ENCODE data around the gene PKN3.
A peak's percentile ranks its signal among the peaks of the same experiment; 100 is the strongest.

Gene PKN3

DNA sequence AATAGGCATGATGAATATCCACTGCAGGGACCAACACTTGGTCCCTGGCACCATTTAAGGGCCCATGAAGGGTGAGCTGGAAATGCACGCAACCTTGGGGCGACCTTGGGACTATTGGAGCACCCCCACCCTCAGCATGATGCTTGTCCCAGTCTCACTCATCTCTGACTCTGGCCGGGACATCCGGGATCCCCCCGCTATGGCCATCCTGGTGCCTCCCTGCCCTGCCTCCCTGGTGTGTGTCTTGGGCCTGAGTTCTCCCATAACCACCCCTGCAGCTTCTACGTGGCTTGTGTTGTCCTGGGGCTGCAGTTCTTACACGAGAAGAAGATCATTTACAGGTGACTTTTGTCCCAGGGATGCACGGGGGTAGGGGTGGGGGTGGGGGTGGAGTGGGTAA, 15.7 kb downstream of the PKN3 start:
- no peak for DNase-seq (ENCODE audit: low spot score)

DNA sequence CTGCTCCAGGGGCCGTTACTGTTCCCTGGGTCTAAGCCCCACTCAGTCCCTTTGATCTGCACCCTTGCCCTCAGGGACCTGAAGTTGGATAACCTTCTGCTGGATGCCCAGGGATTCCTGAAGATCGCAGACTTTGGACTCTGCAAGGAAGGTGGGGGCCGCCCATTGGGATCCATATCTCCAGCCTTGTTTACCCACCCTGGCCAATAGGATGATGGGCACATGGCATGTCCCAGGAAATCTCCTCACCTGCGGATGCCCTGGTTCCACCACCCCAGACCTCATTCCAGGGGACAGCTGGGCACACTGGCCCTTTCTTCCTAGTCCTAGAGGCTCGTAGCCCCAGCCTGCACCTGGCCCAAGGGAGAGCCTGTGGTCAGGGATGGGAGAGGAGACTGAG, 16.2 kb downstream of the PKN3 start:
- no peak for DNase-seq (ENCODE audit: low spot score)

DNA sequence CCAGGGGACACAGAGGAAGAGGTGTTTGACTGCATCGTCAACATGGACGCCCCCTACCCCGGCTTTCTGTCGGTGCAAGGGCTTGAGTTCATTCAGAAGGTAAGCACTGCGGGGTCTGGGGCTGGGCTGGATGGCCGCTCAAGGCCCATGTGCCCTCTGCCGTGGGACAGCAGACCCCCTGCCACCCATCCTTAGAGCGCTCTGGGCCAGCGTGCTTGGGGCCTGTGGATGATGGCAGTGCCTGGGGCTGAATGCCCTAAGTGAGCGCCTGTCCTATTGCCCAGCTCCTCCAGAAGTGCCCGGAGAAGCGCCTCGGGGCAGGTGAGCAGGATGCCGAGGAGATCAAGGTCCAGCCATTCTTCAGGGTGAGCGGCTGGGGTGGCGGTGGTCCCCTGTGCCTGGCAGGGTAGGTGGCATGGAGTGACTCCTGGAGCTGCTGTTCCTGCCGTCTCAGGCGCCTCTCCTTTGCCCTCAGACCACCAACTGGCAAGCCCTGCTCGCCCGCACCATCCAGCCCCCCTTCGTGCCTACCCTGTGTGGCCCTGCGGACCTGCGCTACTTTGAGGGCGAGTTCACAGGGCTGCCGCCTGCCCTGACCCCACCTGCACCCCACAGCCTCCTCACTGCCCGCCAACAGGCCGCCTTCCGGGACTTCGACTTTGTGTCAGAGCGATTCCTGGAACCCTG, 17.8 kb downstream of the PKN3 start:
- DNase-seq (ENCODE audit: low spot score), result no peak

DNA sequence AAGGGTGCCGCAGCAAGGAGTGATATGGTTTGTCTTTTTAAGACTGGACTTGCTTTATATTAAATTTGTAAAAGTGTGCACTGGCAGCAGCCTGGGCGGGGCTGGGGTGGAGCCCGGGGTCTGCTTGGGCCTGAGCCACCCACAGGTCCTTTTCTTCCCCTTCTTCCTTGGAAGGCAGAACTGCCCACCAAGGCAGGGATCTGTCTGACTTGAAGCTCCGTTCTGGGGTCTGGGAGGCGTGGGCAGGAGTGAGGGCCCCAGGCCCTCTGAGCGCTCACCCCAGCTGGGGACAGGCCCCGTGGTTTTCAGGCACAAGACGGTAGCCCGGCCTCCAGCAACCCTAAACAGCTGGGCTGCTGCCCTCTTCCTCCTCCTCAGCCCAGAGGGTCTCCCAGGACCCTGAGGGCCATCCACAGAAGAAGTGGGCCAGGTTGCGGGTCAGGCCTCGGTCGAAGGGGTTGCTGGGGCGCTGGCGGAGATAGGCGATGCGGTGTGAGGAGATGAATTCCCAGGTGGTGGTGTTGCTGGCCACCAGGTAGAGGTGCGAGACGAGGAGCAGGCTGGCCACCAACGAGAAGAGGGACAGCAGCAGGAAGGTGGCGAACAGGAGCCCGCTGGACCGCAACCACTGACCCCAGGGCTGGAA, 18.7 kb downstream of the PKN3 start:
- no peak for DNase-seq (ENCODE audit: low spot score)

DNA sequence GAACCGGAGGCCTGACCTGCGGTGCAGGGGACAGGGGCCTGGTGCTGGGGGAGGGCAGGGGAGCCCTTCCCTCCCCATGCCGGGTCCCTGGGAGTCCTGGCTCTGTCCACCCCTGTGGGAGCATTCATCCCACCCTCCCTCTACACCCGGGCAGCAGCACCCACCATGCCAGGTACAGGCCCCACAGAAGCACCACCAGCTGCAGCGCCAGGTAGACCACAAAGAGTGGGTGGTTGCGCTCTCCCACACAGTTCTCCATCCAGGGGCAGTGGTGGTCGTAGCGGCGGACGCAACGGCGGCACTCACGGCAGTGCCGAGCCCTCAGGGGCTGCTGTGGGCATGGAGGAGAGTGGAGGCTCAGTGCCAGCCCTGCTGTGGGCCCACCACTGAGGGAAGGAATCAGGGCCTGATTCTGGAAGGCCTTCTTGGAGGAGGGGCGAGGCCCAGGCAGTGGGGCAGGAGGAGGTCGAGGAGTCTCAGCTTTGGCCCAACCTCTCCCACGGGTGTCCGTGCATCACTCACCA, 19.2 kb downstream of the PKN3 start:
- no peak for DNase-seq (ENCODE audit: low spot score)

DNA sequence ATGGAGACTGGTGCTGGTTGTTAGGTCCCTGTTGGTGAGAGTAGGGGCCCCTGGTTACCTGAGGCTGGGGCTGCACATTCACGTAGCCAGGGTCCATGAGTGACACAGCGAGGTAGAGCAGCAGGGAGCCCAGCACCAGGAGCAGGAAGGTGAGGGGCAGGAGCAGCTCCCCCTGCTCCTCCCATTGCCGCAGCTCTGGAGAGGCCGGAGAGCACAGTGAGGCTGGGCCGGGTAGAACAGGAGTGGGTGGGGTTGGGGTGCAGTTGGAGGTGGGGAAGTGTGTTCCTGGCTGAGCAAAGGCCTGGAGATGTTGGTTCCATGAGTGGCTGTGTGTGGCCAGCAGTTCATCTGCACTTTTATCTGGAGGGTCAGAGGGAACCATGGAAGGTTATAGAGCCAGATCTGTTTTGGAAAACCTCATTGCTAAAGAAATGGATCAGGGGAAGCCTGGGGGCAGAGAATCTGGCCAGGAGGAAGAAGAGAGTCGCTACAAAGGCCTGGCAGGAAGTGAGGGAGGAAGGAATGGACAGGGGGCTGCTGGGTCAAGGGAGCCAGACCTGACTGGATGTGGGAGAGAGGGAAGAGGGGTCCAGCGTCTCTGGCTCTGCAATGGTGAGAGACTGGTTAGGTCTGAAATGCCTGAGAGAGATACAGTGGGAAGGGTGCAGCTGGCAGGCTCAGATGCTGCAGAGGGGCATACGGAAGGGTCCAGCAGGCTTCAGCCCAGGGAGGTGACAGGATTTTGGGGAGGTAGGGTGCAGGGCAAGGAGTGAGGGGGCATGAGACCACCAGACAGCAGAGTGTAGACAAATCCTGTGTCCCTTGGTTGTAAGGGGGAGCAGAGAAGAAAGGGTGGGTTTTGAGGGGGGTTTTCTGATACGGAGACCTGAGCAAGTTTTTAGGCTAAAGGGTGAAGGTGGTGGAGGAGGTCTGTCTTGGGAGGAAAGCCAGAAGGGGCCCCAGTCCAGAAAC, 20.4 kb downstream of the PKN3 start:
- DNase-seq (ENCODE audit: low spot score), result no peak

DNA sequence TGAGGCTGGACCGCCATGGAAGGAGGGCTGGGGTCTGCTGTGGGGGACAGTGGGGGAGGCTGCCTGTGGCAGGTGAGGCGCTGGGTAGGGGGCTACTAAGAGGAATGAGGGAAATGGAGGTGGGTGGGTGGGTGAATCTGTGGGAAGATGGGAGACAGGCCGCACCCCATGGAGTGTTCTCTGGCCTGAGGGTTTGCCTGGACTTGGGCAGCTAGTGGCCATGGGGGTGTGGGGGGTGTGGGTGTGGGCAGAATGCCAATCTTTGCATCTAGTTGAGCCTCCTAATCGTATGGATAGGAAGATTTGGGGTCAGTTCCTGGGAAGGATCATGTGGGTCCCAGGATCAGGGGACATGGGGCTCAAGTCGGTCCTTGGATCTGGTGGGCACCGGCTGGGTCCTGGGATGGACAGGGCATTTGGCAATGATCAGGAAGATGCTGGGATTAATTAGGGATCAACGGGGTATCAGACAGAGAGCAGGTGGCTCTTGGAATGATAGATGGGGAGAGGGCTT, 21.1 kb downstream of the PKN3 start:
- DNase-seq (ENCODE audit: low spot score), result peak; percentile 23

DNA sequence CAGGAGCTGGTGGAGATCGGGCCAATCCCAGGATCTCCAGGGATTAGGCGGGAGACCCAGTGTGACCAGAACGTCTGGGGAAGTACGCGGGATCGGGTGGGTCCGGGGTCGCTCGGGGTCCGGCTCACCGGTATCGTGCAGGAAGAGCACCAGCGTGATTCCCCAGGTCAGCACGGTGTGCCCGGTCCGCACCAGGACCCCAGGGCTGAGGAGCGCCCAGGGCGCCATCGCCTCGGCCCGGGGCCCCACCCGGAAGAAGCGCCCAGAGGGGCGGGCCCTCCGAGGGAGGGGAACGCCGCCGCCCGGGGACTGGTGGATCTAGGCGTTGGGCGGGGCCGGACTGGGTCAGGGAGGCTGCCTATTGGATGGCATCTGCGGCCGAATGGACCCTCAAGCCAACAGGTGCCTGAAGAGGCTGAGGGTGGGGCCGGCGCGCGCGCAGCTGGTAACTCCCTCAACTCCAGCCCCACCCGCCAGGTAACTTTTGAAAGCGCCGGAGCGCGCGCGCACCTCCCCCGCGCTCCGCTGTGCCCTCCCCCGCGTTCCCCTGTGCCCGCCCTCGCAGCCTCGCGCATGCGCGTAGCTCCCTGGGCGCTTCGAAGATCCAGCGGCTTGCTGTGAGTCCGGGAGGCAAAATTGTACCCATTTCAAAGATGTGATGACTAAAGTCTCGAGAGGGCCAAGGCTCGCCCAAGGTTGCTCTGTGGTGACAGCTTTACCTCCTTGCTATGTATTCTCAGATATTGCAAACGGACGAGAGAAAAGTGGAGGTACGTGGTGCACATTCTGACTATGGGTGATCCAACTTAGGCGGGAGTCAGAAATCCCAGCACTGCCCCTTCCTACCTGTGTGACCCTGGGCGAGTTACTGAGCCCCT, 21.8 kb downstream of the PKN3 start, which contains the start of gene ZDHHC12:
TSS of gene ZDHHC12 (minus strand) at position 262 of the 878 bp plus-strand sequence. CDS start at position 228, 34 bp downstream.
- peak; percentile 100 for DNase-seq (ENCODE audit: low spot score)

DNA sequence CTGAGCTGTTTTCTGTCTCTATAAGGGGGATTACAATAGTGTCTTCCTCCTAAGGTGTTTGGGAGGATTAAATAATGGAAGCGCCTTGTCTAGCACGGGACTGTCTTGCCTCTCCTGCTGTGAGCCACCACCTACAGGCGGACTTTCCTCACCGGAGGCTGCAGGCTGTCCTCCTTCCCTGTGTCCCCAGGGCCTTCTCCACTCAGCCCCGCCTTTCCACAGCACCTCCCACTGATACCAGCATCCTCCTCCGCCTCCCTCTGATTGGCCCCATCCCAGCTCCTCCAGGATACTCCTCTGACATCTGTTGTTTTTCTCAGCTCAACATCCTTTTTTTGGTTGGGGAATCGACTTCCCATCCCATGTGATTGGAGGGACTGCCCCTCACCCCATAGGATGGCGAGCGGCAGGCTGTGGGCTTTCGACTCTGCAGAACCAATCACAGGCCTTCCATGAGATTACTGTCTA, 22.5 kb downstream of the PKN3 start:
- DNase-seq (ENCODE audit: low spot score), result peak; percentile 72

DNA sequence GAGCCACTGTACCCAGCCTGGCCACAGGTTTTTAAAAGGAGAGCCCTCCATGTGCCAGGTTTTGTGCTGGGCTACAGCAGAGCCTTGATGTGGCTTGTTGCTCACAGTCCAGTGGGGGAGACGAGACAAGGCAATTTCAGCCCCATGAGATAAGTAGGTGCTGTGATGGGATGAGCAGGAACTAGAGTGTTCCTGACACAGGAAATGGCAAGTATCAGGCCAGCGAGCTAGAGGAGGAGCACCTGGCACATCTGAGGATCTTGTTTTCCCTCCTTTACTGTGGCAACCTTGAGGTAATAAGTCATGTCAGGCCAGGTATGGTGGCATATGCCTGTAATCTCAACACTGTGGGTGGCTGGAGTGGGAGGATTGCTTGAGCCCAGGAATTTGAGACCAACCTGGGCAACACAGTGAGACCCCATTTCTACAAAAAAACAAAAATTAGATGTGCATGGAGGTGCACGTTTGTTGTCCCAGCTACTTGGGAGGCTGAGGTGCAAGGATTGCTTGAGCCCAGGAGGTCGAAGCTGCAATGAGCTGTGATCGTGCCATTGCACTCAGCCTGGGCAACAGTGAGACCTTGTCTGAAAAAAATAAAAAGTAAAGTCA, 25.4 kb downstream of the PKN3 start:
- no peak for DNase-seq (ENCODE audit: low spot score)

DNA sequence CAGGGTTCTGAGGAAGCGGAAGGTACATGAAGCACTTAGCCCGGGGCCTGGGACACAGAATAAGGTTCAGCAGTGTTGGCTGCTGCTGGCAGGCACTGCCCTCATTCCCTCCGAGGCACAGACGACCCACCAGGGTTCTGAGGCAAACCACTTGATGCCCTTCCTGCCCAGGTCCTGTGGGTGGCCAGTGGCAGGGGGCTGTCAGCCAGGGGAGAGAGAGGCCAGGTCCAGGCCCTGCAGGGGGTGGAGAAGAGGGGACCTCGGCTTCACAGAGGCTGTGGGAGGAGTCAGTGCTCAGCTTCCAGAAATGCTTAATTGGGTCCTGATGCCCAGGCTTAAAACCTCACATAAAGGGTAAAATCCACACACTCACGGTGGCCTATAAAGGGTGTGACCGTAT, 26.0 kb downstream of the PKN3 start:
- no peak for DNase-seq (ENCODE audit: low spot score)

DNA sequence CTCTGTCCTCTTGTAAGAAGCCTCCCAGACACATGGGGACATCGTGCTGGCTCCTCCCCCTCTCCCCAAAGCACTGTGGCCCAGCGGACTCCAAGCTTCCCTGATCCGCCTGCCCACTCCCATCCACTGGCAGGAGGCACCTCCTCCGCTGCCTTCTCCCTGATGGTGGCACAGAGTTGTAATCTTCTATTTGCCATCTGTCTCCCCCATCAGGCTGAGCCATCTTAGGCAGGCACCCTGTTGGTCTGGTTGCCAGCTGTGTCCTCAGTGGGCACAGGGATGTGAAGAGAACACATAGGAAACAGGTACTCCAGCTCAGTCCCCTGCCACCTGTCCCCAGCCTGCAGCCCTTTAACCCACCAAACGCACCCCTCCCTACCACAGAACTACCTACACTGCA, 27.0 kb downstream of the PKN3 start:
- no peak for DNase-seq (ENCODE audit: low spot score)

DNA sequence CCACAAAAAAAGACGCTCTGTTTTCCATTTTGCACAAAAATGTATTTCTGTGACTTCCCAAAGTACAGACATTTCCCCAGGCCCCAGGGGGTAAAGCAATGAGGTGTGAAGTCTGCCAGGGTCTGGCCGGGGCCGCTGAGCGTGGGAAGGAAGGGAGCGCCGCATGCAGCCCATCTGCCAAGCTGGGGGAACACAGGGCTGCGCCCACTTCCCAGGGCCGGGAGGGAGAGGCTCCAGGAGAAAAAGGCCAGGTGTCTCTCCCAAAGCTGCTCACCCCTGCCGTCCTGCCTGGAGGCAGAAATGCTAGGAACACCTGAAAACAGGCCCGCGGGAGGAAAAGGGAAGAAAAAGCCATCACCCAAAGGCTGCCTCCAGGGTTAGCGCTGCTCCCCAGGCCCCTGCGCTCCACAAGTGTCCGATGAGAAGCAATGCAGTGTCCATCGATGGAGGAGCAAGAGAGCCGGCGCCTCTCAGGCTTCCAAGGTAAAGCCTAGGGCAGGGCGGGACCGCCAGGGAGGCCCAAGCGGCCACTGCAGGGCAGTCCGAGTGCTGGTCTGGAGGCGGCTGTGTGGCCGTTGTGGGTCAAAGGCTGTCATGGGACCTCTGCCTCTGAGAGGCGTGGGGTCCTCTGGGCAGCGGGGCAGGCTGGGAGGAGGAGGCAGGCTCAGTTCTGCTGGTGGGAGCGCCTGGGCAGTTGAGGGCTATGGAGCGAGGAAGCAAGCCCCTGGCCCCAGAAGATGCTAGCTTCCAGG, 27.6 kb downstream of the PKN3 start:
- DNase-seq (ENCODE audit: low spot score), result no peak

DNA sequence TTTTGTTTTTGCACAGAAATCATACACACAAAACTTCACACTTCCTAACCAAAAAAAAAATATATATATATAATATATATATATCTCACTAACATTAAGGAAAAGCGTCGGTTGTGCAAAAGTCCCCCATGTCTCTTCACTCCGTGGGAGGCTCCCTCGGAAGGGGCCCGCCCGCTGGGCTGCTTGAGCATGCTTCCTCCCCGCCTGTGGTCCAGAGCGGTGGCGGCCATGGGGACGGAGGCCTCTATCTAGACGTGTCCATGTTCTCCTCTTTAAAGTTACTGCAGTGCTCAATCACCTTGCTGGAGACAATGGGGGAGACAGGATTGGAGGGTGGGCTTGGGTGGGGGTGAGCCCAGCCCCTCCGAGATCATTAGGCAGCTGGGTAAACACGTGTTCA, 28.8 kb downstream of the PKN3 start:
- DNase-seq (ENCODE audit: low spot score), result no peak

DNA sequence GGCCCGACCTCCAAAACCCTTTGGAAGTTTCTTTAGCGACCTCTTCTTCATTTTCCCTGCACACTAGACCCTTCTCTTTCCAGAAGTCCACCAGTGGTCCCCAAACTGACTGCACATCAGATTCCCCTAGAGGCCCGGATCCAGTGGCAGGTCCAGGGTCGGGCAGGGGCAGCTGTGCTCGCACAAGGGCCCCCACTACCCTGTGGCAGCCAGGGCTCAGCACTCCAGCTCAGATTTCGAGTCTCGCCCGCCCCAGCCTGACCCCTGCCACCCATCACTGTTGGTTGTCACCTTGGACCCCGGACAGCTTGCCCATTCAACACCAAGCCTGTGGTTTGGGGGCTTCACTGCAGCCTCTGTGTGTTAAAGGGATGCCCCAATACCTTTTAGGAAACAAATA, 29.4 kb downstream of the PKN3 start:
- DNase-seq (ENCODE audit: low spot score), result no peak

DNA sequence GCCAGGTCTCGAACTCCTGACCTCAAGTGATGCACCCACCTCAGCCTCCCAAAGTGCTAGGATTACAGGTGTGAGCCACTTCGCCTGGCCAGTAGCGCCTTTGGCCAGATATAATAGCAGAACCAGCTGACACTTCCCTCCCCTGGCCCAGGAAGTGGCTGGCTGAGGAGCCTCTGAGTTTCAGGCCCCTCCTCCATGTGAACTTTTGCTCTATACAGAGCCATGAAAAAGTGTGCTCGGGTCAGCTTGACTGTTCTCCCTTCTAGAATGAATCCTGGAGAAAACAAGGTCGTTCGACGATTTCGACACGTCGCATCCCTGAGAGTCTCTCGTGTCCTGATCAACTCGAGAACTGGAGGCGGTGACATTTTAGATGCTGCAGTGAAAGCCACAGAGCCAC, 30.3 kb downstream of the PKN3 start:
- no peak for DNase-seq (ENCODE audit: low spot score)

DNA sequence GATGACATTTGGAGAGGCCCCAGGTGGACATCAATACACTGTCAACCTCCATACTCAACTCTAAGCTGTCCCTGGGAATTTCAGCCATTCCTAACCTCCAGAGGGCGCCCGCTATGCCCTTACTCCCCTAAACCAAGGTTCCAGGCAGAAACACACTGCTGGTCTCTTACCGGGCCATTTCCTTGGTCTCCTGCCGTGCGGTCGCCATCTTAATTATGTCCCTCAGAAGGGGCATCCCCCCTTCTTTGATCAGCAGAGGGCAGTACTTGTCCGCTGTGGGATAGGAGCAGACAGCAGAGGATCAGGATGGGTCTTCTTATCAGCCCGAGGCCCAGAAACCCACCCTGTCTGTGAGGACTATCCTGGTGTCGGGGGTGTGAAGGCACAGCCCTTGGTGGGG, 31.0 kb downstream of the PKN3 start:
- DNase-seq (ENCODE audit: low spot score), result peak; percentile 78

DNA sequence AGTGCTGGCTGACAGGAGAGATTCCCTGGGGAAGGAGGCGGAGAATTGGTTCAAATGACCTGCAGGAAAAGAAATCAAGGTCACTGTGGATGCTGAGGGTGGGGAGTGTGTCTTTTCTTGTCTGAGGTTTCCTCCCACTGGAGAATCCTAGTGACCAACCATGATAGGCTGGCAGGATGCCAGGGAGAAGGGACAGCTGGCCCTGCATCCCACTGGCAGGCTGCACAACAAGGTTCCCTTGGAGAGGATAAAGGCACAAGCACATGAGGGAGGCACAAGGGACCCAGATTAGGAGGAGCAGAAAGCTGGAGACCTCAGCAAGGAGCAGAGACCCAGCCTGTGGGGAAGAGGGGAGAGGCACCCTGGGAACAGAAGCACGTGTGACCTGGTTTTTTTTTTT, 33.1 kb downstream of the PKN3 start:
- no peak for DNase-seq (ENCODE audit: low spot score)

DNA sequence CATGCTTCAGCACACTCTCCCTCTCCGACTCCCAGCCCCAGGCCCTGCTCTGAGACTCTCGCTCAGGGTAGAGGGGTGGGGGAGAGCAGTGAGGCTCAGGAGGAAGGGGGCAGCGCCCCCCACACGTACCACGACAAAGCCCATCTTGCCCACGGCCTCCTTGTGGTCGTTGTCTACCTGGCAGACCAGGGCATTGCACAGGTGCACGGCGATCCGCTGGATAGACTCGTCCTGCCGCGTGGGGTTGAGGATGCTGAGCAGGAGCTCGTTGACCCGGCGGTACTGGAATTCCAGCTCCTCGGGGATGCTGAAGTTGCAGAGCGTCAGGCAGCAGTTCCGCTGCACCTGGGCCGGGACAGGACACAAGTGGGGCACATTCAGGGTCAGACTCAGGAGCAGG, 40.1 kb downstream of the PKN3 start:
- DNase-seq (ENCODE audit: low spot score), result no peak

DNA sequence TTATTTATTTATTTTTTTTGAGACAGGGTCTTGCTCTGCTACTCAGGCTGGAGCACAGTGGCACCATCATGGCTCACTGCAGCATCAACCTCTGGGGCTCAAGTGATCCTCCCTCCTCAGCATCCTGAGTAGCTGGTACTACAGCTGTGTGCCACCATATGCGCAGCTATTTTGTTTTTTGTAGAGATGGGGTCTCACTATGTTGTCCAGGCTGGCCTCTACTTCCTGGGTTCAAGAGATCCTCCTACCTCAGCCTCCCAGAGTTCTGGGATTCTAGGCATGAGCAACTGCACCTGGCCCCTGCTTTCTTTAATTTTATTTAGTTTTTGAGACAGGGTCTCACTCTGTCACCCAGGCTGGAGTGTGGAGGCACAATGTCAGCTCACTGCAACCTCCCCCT, 41.1 kb downstream of the PKN3 start:
- no peak for DNase-seq (ENCODE audit: low spot score)
